GM13976 (cell line): ENCODE data around the gene TMBIM1.
"Not testable (repeated sequence)": the region's sequence is repeated elsewhere in the genome, so short reads cannot be mapped to it uniquely, and the experiment has no call there.

ENCODE experiments used
- DNase-seq: peaks from one replicate; pipeline ENCODE4 v3.0.0; 2012; ENCODE audit warnings: low spot score
- CTCF ChIP-seq: IDR thresholded peaks from 2 replicates; pipeline ENCODE4 v1.5.1; 2012; ENCODE audit warnings: borderline replicate concordance, mild to moderate bottlenecking; ENCODE audit not compliant: insufficient read depth; ENCODE audit errors: extremely low read depth, missing control alignments, control extremely low read depth
- in situ Hi-C: fragments of 300-500 bp; cut with MboI; formaldehyde crosslinking; loops from one replicate; pipeline ENCODE4 v1.12.0; 2022; ENCODE audit warnings: low sequenced_read_pairs, mixed read lengths, inconsistent platforms; ENCODE audit not compliant: unreplicated experiment

Gene TMBIM1

GRCh38 chr2:218317835-218318234, 25.5 kb upstream of the TMBIM1 start:
- in situ Hi-C loops = no loop called here
- no peak for DNase-seq
- no peak for TF ChIP-seq CTCF

- in situ Hi-C loops = no loop called here
- no peak for TF ChIP-seq CTCF
Observed at GRCh38 chr2:218317303-218317630, 25.0 kb upstream of the TMBIM1 start.

GRCh38 chr2:218315397-218315796, 23.1 kb upstream of the TMBIM1 start:
- TF ChIP-seq CTCF = no peak
- no peak for DNase-seq
- in situ Hi-C loops = no loop called here

More at GRCh38 chr2:218317303-218317630, 25.0 kb upstream of the TMBIM1 start:
- DNase-seq = no peak

- DNase-seq, in situ Hi-C loops: not testable (repeated sequence)
Observed at GRCh38 chr2:218314764-218315163, 22.5 kb upstream of the TMBIM1 start.

- no peak for TF ChIP-seq CTCF
- in situ Hi-C loops = no loop called here
Observed at GRCh38 chr2:218313356-218313755, 21.1 kb upstream of the TMBIM1 start.

GRCh38 chr2:218312267-218312756, 20.0 kb upstream of the TMBIM1 start:
- in situ Hi-C loops = no loop called here
- no peak for TF ChIP-seq CTCF
- DNase-seq = no peak

More at GRCh38 chr2:218313356-218313755, 21.1 kb upstream of the TMBIM1 start:
- no peak for DNase-seq

- in situ Hi-C loops, DNase-seq: not testable (repeated sequence)
Observed at GRCh38 chr2:218311541-218312266, 19.4 kb upstream of the TMBIM1 start.
